Fibroblast of lung (primary cell): ENCODE measurements around the gene SYT7. TPM values are rescaled to one million over a fixed set of nuclear protein-coding genes. Genes with fewer than 3 reads are reported as not detected.

Experiments
- DNase-seq, 2 donors: peaks; one replicate each; pipeline versions ENCODE4 v3.0.0 to v3.0.0-alpha.2; 2010; ENCODE audit warnings: low read depth in 2 of 2
- H2AFZ ChIP-seq: 2 replicates; pipeline ENCODE4 v1.5.1; 2012; ENCODE audit warnings: low read length, control low read depth, inconsistent platforms
- H3K27ac ChIP-seq: 2 replicates; pipeline ENCODE4 v1.5.1; 2011; ENCODE audit warnings: low read length, control low read depth; ENCODE audit not compliant: insufficient read depth
- H3K27me3 ChIP-seq: 2 replicates; pipeline ENCODE4 v1.5.1; 2011; ENCODE audit warnings: mild to moderate bottlenecking, low read length; ENCODE audit not compliant: control insufficient read depth, insufficient read depth
- H3K36me3 ChIP-seq: 2 replicates; pipeline ENCODE4 v1.5.1; 2011; ENCODE audit warnings: low read length; ENCODE audit not compliant: control insufficient read depth, insufficient read depth
- H3K4me1 ChIP-seq: 2 replicates; pipeline ENCODE4 v1.5.1; 2011; ENCODE audit warnings: low read length; ENCODE audit not compliant: control insufficient read depth, insufficient read depth; ENCODE audit errors: extremely low read depth
- H3K4me2 ChIP-seq: 2 replicates; pipeline ENCODE4 v1.5.1; 2011; ENCODE audit warnings: low read length, control low read depth; ENCODE audit not compliant: insufficient read depth; ENCODE audit errors: extremely low read depth
- H3K4me3 ChIP-seq, 4 experiments: fragments of 200-600 bp in 1 of 4; sonication (generic) in 1 of 4; replicated peaks in 1 of 4; 2 replicates each; pipeline ENCODE4 v1.5.1; 2011 to 2016; ENCODE audit warnings: low read length in 4 of 4, low read depth in 3 of 4, mild to moderate bottlenecking in 3 of 4, control low read depth in 2 of 4, inconsistent platforms in 1 of 4, mixed read lengths in 1 of 4; ENCODE audit not compliant: insufficient read depth in 1 of 4; ENCODE audit errors: control extremely low read depth in 1 of 4
- H3K79me2 ChIP-seq: 2 replicates; pipeline ENCODE4 v1.5.1; 2012; ENCODE audit warnings: mild to moderate bottlenecking, low read length, inconsistent platforms; ENCODE audit not compliant: control insufficient read depth, insufficient read depth
- H3K9ac ChIP-seq: 2 replicates; pipeline ENCODE4 v1.5.1; 2011; ENCODE audit warnings: mild to moderate bottlenecking, low read length, control low read depth; ENCODE audit not compliant: insufficient read depth
- H3K9me3 ChIP-seq: 2 replicates; pipeline ENCODE4 v1.5.1; 2012; ENCODE audit warnings: low read depth, low read length; ENCODE audit not compliant: control insufficient read depth, insufficient read depth
- H4K20me1 ChIP-seq: 2 replicates; pipeline ENCODE4 v1.5.1; 2011; ENCODE audit warnings: low read length; ENCODE audit not compliant: control insufficient read depth, insufficient read depth; ENCODE audit errors: extremely low read depth
- CTCF ChIP-seq, 2 donors: IDR thresholded peaks in 1 of 2; conservative IDR thresholded peaks in 1 of 2; 1 replicate in 1 of 2; 2 replicates in 1 of 2; pipeline ENCODE4 v1.5.1; 2011 to 2012; ENCODE audit warnings: low read length in 2 of 2, control low read depth in 1 of 2, inconsistent platforms in 1 of 2, low read depth in 1 of 2, mild to moderate bottlenecking in 1 of 2
- EZH2 ChIP-seq: IDR thresholded peaks from 2 replicates; pipeline ENCODE4 v1.5.1; 2012; ENCODE audit warnings: low read length, control low read depth, mild to moderate bottlenecking; ENCODE audit errors: missing control alignments
- polyA plus RNA-seq, 2 donors: library from polyadenylated mRNA; depleted of rRNA in 1 of 2; stranded (reverse) in 1 of 2; unstranded in 1 of 2; fragments of >200 nt; gene quantifications; 2 replicates each; pipeline ENCODE4 v1.2.1, GENCODE V29; 2011 to 2012; ENCODE audit warnings: missing spikeins in 1 of 2
- total RNA-seq: library from RNA; depleted of rRNA; stranded (reverse); fragments of >200 nt; gene quantifications from 2 replicates; pipeline ENCODE4 v1.2.1, GENCODE V29; 2014

Gene SYT7
- total and polyA plus RNA-seq, 2 donors (not counting 1 experiment from before 2014, with no cell fraction given), result 2.5 to 25.9 TPM

GRCh38 chr11:61585115-61585514 lies 4.2 kb upstream of the SYT7 start:
- TF ChIP-seq CTCF (conservative IDR thresholded peaks at IDR 0.05 in 1 of 2, IDR thresholded peaks at IDR 0.05 in 1 of 2; ENCODE audit: low read depth in 1 of 2, low read length in 2 of 2) (no peak), EZH2 (no peak)
- no peak overlapping the region for H3K4me3 ChIP-seq
- no peak overlapping the region for H2AFZ ChIP-seq
- H3K27ac ChIP-seq, result no peak overlapping the region
- no peak for DNase-seq
- peaks cover 6% of the 10 kb centered on the region for H3K4me1 ChIP-seq
- H3K9ac ChIP-seq, result no peak overlapping the region
- no peaks in the 10 kb centered on the region for H3K9me3 ChIP-seq
- H3K79me2 ChIP-seq, result no peaks in the 10 kb centered on the region
- no peak overlapping the region for H3K4me2 ChIP-seq
- H4K20me1 ChIP-seq, result no peaks in the 10 kb centered on the region
- H3K36me3 ChIP-seq, result no peaks in the 10 kb centered on the region
- peaks cover 10% of the 10 kb centered on the region for H3K27me3 ChIP-seq

- Histone ChIP-seq H3K27ac (no peak overlapping the region), H3K9me3 (no peaks in the 10 kb centered on the region), H3K4me1 (no peaks in the 10 kb centered on the region), H4K20me1 (no peaks in the 10 kb centered on the region), H3K36me3 (no peaks in the 10 kb centered on the region), H3K27me3 (peaks cover 12% of the 10 kb centered on the region), H3K9ac (no peak overlapping the region), H2AFZ (no peak overlapping the region), H3K4me3 (no peak overlapping the region), H3K79me2 (no peaks in the 10 kb centered on the region), H3K4me2 (no peak overlapping the region)
- DNase-seq, result no peak
- TF ChIP-seq CTCF (conservative IDR thresholded peaks at IDR 0.05 in 1 of 2, IDR thresholded peaks at IDR 0.05 in 1 of 2; ENCODE audit: low read depth in 1 of 2, low read length in 2 of 2) (no peak), EZH2 (no peak)
Observed at GRCh38 chr11:61581931-61582330, 1.1 kb upstream of the SYT7 start.

DNA sequence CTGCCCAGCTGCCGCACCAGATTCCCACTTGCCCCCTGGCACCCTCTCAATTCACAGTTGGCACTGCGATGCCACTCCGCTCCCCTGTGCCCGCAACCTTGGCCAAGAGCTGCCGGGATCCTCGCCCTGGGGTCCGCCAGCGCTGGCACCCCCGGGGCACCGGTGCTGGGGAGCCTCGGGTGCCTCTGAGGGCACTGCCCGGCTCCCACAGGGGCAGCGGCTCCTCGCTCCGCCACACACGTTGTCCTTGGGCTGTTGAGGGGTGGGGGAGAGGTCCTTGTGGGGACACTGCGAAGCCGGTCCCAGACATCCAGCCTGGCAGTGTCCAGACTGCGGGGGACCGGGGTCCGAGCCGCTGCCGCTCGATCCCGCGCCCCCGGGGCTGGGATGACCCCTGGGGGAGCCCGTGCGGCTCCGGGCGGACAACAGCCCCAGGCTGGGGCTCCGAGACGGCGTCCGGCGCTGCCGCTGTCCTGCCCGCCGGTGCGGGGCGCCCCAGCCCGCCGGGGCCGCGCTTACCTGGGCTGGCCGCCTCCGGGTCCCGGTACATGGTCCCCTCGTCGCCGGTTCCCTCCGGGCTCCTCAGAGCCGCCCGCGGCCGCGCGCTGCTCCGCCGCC lies 496 bp downstream of the SYT7 start:
- H3K4me2 ChIP-seq, result peak overlapping the region; percentile 71
- H4K20me1 ChIP-seq, result no peaks in the 10 kb centered on the region
- DNase-seq, result no peak
- H2AFZ ChIP-seq, result no peak overlapping the region
- peaks cover 12% of the 10 kb centered on the region for H3K27me3 ChIP-seq
- no peak overlapping the region for H3K9ac ChIP-seq
- TF ChIP-seq CTCF (conservative IDR thresholded peaks at IDR 0.05 in 1 of 2, IDR thresholded peaks at IDR 0.05 in 1 of 2; ENCODE audit: low read depth in 1 of 2, low read length in 2 of 2), result no peak
- peak; percentile 81 for TF ChIP-seq EZH2
- H3K4me3 ChIP-seq, result peak overlapping the region; percentile 17 to 65 (median 39)
- H3K79me2 ChIP-seq, result no peaks in the 10 kb centered on the region
- no peak overlapping the region for H3K27ac ChIP-seq
- H3K9me3 ChIP-seq, result no peaks in the 10 kb centered on the region
- H3K4me1 ChIP-seq, result no peaks in the 10 kb centered on the region
- H3K36me3 ChIP-seq, result no peaks in the 10 kb centered on the region
